Mucosa of rectum (tissue), 2 donors: ENCODE results near the gene TXNDC12.
A peak's percentile ranks its signal among the peaks of the same experiment; 100 is the strongest.
"Not testable (repeated sequence)": the region's sequence is repeated elsewhere in the genome, so short reads cannot be mapped to it uniquely, and the experiment has no call there.

Source experiments
- H3K27ac ChIP-seq, 2 donors: one replicate each; pipeline ENCODE4 v1.7.0; 2013; ENCODE audit warnings: inconsistent platforms in 2 of 2, low read depth in 2 of 2, low read length in 2 of 2
- H3K27me3 ChIP-seq, 2 donors: one replicate each; pipeline ENCODE4 v1.7.0; 2013; ENCODE audit warnings: low read length in 2 of 2; ENCODE audit not compliant: control insufficient read depth in 2 of 2, insufficient read depth in 2 of 2
- H3K36me3 ChIP-seq, 2 donors: one replicate each; pipeline ENCODE4 v1.7.0; 2013; ENCODE audit warnings: low read length in 2 of 2; ENCODE audit not compliant: control insufficient read depth in 2 of 2, insufficient read depth in 2 of 2
- H3K4me1 ChIP-seq, 2 donors: one replicate each; pipeline ENCODE4 v1.7.0; 2013; ENCODE audit warnings: low read length in 2 of 2, mild to moderate bottlenecking in 1 of 2; ENCODE audit not compliant: control insufficient read depth in 2 of 2, insufficient read depth in 2 of 2
- H3K4me3 ChIP-seq, 2 donors: one replicate each; pipeline ENCODE4 v1.7.0; 2013; ENCODE audit warnings: low read length in 2 of 2
- H3K9ac ChIP-seq, 2 donors: one replicate each; pipeline ENCODE4 v1.7.0; 2013; ENCODE audit warnings: low read length in 2 of 2, low read depth in 1 of 2, mild to moderate bottlenecking in 1 of 2
- H3K9me3 ChIP-seq, 2 donors: one replicate each; pipeline ENCODE4 v1.7.0; 2013; ENCODE audit warnings: low read length in 2 of 2; ENCODE audit not compliant: control insufficient read depth in 2 of 2
- donor health status: healthy.
- donor health status: Normal muscosa, but diverticular disease.

The TXNDC12 gene

GRCh38 chr1:52032124-52032784 is 22.7 kb downstream of the TXNDC12 start:
- Histone ChIP-seq H3K4me3 (peak overlapping the region; percentile 90 to 96), H3K4me1 (peaks cover 16 to 29% of the 10 kb centered on the region in 2 donors), H3K36me3 (peaks cover 0 to 3% of the 10 kb centered on the region in 2 donors), H3K27ac (peak overlapping the region in 1 of 2 donors; percentile 92), H3K9me3 (no peaks in the 10 kb centered on the region), H3K9ac (peak overlapping the region; percentile 86 to 94), H3K27me3 (no peaks in the 10 kb centered on the region)

DNA sequence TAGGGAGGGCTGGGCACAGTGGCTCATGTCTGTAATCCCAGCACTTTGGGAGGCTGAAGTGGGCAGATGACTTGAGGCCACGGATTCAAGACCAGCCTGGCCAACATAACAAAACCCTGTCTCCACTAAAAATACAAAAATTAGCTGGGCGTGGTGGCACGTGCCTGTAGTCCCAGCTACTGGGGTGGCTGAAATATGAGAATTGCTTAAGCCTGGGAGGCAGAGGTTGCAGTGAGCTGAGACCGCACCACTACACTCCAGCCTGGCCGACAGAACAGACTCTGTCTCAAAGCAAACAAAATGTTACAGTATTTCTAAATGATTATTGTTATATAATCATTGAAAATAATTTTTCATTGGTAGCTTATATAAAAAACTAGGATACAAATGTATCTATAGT is 26.2 kb downstream of the TXNDC12 start:
- H3K36me3 ChIP-seq: peaks cover 14 to 18% of the 10 kb centered on the region in 2 donors
- H3K27ac ChIP-seq, H3K4me3 ChIP-seq, H3K9me3 ChIP-seq, H3K9ac ChIP-seq, H3K27me3 ChIP-seq: not testable (repeated sequence)
- H3K4me1 ChIP-seq: peaks cover 12 to 29% of the 10 kb centered on the region in 2 donors

DNA sequence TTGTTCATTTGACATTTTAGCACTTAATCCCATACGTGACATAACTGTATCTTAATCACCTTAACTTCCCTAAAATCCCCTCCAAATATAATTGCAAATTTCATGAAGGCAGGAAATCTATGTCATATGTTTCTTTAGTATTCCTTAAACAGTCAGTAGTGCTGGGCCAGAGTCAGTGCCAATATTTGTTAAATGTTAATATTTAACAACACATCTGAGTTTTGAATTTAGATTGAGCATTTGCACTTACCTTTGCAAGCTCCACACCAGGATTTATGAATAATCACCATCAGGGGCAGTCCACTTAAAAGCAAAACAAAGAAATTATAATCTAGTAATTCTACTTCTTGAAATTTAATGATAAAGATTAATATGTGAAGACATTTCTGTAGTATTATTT is 26.7 kb downstream of the TXNDC12 start:
- Histone ChIP-seq H3K36me3 (peaks cover 19 to 23% of the 10 kb centered on the region in 2 donors), H3K27ac (peak overlapping the region in 1 of 2 donors; percentile 27), H3K4me1 (peaks cover 11 to 29% of the 10 kb centered on the region in 2 donors), H3K9me3 (no peaks in the 10 kb centered on the region), H3K4me3 (peak overlapping the region in 1 of 2 donors; percentile 17), H3K9ac (no peak overlapping the region), H3K27me3 (no peaks in the 10 kb centered on the region)

DNA sequence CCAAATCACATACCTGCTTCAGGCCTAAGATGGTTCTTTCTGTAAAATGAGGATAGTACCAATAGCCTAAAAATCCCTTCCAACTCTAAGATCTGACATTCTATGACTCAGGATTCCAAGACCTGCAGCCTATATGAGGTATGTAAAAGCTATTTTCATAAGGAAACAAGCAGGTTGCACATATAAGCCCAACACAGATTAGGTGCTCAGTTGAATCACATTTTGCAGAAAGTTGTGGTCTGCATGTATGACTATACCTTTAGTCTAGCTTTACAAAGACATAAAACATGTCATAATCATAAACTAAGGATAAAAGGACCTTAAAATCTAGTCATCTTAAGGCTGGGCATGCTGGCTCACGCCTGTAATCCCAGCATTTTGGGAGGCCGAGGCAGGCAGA is 28.7 kb downstream of the TXNDC12 start:
- H3K27me3 ChIP-seq: no peaks in the 10 kb centered on the region
- H3K36me3 ChIP-seq: peaks cover 31 to 36% of the 10 kb centered on the region in 2 donors
- H3K4me3 ChIP-seq: no peak overlapping the region

DNA sequence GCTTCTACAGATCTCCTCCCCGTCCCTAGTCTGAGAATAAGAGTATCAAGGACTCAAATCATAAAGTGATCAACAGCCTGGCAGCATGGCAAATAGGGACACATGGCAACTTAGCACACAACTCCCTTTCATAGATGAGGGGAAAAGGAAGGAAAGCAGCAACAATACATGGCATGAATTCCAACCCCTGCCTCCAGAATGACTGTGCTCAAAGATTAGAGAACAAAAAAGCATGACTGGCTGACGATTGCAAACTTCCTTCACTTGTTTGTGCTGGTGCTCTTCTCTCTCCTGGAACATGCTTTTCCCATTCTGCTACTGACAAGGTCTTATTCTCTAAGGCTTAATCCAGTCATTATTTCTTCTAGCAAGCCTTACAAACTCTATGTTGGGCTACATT is 32.9 kb downstream of the TXNDC12 start:
- H3K9me3 ChIP-seq: no peaks in the 10 kb centered on the region
- H3K27me3 ChIP-seq: no peaks in the 10 kb centered on the region
- H3K4me1 ChIP-seq: no peaks in the 10 kb centered on the region
- no peak overlapping the region for H3K27ac ChIP-seq
- no peak overlapping the region for H3K4me3 ChIP-seq
- H3K36me3 ChIP-seq: peaks cover 39 to 47% of the 10 kb centered on the region in 2 donors
- H3K9ac ChIP-seq: no peak overlapping the region

More for the DNA sequence above, 28.7 kb downstream of the TXNDC12 start:
- H3K4me1 ChIP-seq: peaks cover 0 to 12% of the 10 kb centered on the region in 2 donors
- no peak overlapping the region for H3K9ac ChIP-seq
- H3K27ac ChIP-seq: no peak overlapping the region
- H3K9me3 ChIP-seq: no peaks in the 10 kb centered on the region

- H3K9me3 ChIP-seq: no peaks in the 10 kb centered on the region
- peaks cover 0 to 8% of the 10 kb centered on the region in 2 donors for H3K4me1 ChIP-seq
- no peak overlapping the region for H3K9ac ChIP-seq
- peaks cover 0 to 2% of the 10 kb centered on the region in 2 donors for H3K27me3 ChIP-seq
- H3K27ac ChIP-seq: no peak overlapping the region
- no peak overlapping the region for H3K4me3 ChIP-seq
- no peaks in the 10 kb centered on the region for H3K36me3 ChIP-seq
Observed at GRCh38 chr1:52008071-52008809, 46.8 kb downstream of the TXNDC12 start.

DNA sequence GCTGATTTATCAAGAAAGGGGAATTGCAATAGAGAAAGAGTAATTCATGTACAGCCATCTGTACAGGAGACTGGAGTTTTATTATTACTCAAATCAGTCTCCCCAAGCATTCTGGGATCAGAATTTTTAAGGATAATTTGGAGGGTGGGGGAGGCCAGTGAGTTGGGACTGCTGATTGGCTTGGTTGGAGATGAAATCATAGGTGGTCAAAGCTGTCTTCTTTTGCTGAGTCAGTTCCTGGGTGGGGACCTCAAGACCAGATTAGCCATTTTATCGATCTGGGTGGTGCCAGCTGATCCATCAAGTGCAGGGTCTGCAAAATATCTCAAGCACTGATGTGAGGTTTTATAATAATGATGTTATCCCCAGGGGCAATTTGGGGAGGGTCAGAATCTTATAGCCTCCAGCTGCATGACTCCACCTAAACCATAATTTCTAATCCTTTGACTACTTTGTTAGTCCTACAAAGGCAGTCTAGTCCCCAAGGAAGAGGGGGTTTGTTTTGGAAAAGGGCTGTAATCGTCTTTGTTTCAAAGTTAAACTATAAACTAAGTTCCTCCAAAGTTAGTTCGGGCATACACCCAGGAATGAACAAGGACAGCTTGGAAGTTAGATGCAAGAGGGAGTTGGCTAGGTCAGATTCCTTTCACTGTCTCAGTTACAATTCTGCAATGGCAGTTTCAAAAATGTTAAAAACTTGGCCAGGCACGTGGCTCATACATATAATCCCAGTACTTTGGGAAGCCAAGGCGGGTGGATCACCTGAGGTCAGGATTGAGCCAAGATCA is 47.6 kb downstream of the TXNDC12 start:
- Histone ChIP-seq H3K27ac (no peak overlapping the region), H3K36me3 (no peaks in the 10 kb centered on the region), H3K4me1 (peaks cover 0 to 8% of the 10 kb centered on the region in 2 donors), H3K9me3 (no peaks in the 10 kb centered on the region), H3K27me3 (peaks cover 0 to 2% of the 10 kb centered on the region in 2 donors), H3K4me3 (no peak overlapping the region), H3K9ac (no peak overlapping the region)

DNA sequence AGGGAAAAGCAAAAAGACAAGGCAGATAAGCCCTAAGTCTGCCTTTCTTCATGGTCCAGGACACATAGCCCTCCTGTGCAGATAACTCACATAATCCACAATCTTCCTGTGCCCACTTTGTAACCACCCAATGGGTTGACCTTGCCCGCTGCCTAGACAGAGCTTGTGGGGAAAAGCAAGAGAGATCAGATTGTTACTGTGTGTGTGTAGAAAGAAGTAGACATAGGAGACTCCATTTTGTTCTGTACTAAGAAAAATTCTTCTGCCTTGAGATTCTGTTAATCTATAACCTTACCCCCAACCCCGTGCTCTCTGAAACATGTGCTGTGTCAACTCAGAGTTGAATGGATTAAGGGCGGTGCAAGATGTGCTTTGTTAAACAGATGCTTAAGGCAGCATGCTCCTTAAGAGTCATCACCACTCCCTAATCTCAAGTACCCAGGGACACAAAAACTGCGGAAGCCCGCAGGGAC is 48.9 kb downstream of the TXNDC12 start:
- H3K27me3 ChIP-seq: not testable (repeated sequence)

DNA sequence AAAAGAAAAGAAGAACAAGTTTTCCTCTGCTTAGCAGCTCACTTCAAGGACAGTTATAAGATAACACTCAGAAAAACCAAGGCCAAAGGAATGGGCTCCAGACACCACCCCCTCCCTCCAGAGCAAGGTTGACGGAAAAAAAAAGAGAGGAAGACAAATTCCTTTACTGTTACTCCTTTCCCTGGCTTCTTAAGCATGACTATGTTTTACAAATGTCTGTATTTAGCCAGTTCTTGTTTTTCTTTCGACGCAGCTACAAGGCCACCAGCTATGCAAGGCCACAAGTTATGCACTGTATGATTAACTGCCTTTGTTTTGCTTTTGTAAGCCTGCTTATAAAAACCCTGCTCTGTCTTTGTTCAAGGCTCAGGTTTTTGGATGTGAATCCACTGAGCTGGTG is 49.4 kb downstream of the TXNDC12 start:
- H3K4me1 ChIP-seq, H3K27ac ChIP-seq: not testable (repeated sequence)

More for the DNA sequence above, 48.9 kb downstream of the TXNDC12 start:
- not testable (repeated sequence) for H3K36me3 ChIP-seq, H3K9me3 ChIP-seq, H3K4me1 ChIP-seq, H3K27ac ChIP-seq, H3K9ac ChIP-seq, H3K4me3 ChIP-seq

DNA sequence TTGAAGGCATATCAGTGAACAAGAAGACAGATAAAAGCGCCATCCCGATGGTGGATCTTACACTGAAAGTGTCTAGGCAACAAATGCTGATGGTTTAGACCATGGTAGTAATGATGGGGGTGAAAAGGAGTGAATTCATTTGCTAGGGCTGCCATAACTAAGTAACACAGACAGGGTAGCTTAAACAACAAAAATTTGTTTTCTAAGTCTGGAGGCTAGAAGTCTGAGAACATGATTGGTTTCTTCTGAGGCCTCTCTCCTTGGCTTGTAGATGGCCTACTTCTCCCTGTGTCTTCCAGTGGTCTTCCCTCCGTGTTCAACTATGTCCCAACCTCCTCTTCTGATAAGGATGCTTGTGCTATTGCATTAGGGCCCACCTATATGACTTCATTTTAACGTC is 51.1 kb downstream of the TXNDC12 start:
- Histone ChIP-seq H3K27ac (no peak overlapping the region), H3K27me3 (peaks cover 0 to 2% of the 10 kb centered on the region in 2 donors), H3K9ac (no peak overlapping the region), H3K4me1 (peaks cover 0 to 8% of the 10 kb centered on the region in 2 donors), H3K36me3 (no peaks in the 10 kb centered on the region), H3K9me3 (no peaks in the 10 kb centered on the region), H3K4me3 (no peak overlapping the region)

More for the DNA sequence above, 49.4 kb downstream of the TXNDC12 start:
- not testable (repeated sequence) for H3K4me3 ChIP-seq, H3K9me3 ChIP-seq, H3K9ac ChIP-seq, H3K27me3 ChIP-seq, H3K36me3 ChIP-seq
